ENCODE data around the gene HNRNPUL1.
A peak's percentile ranks its signal among the peaks of the same experiment; 100 is the strongest.

The HNRNPUL1 gene

GRCh38 chr19:41309180-41310032 is 45.2 kb downstream of the HNRNPUL1 start:
- DNase-seq, result no peak

- peak; percentile 85 for DNase-seq
Observed at GRCh38 chr19:41310033-41310831, 46.1 kb downstream of the HNRNPUL1 start, which contains the start of gene CCDC97. CCDC97 (plus strand) TSS chr19:41310172; CDS start chr19:41310311, 139 bp downstream.

GRCh38 chr19:41311072-41311471 is 46.9 kb downstream of the HNRNPUL1 start:
- DNase-seq, result no peak

GRCh38 chr19:41311613-41312012 is 47.4 kb downstream of the HNRNPUL1 start:
- no peak for DNase-seq

- DNase-seq, result no peak
Observed at GRCh38 chr19:41316306-41316920, 52.2 kb downstream of the HNRNPUL1 start.

GRCh38 chr19:41318696-41319499 is 54.7 kb downstream of the HNRNPUL1 start:
- no peak for DNase-seq

GRCh38 chr19:41319500-41320184 is 55.5 kb downstream of the HNRNPUL1 start:
- no peak for DNase-seq

GRCh38 chr19:41320185-41320518 is 56.0 kb downstream of the HNRNPUL1 start:
- DNase-seq, result no peak

GRCh38 chr19:41320568-41320967 is 56.4 kb downstream of the HNRNPUL1 start:
- DNase-seq, result no peak

- no peak for DNase-seq
Observed at GRCh38 chr19:41321204-41321599, 57.0 kb downstream of the HNRNPUL1 start.

- DNase-seq, result no peak
Observed at GRCh38 chr19:41321600-41322270, 57.6 kb downstream of the HNRNPUL1 start.

GRCh38 chr19:41322451-41322850 is 58.3 kb downstream of the HNRNPUL1 start:
- DNase-seq, result no peak

- DNase-seq, result no peak
Observed at GRCh38 chr19:41323023-41323422, 58.9 kb downstream of the HNRNPUL1 start.

GRCh38 chr19:41323430-41324125 is 59.4 kb downstream of the HNRNPUL1 start:
- no peak for DNase-seq

- no peak for DNase-seq
Observed at GRCh38 chr19:41324231-41324702, 60.1 kb downstream of the HNRNPUL1 start.

- DNase-seq, result no peak
Observed at GRCh38 chr19:41324921-41325639, 60.9 kb downstream of the HNRNPUL1 start.

- DNase-seq, result no peak
Observed at GRCh38 chr19:41325640-41325946, 61.4 kb downstream of the HNRNPUL1 start.

- DNase-seq, result no peak
Observed at GRCh38 chr19:41325947-41326706, 62.0 kb downstream of the HNRNPUL1 start.

GRCh38 chr19:41327076-41327575 is 63.0 kb downstream of the HNRNPUL1 start:
- no peak for DNase-seq

All from effector CD8-positive, alpha-beta T cell (primary cell).